CD4-positive, alpha-beta T cell treated with Interleukin-2 at 100 ng/mL for 4 hours (primary cell): Measurements from ENCODE around the gene VAPA.

Source experiments
- DNase-seq: peaks from one replicate; pipeline ENCODE4 v3.0.0-alpha.2; 2020; ENCODE audit warnings: low spot score

The VAPA gene

DNA sequence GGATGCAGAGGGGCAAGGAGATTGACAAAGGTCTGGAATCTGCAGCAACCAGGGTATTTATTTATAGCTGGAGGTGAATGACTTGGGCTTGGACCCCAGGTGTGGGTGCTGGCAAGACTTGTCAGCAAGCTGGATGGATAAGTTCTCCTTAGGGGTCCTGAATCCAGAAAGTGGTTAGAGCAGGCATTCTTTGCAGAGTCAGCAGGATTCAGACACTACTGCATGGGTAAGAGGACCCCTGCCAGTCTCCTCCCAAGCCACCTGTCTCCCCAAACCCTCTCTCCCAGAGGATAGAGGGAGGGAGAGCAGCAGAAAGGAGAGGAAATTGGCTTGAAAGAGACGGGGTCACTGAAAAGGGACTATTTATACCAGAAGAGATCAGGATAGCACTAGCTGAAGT lies 89.5 kb downstream of the VAPA start:
- DNase-seq, result no peak

DNA sequence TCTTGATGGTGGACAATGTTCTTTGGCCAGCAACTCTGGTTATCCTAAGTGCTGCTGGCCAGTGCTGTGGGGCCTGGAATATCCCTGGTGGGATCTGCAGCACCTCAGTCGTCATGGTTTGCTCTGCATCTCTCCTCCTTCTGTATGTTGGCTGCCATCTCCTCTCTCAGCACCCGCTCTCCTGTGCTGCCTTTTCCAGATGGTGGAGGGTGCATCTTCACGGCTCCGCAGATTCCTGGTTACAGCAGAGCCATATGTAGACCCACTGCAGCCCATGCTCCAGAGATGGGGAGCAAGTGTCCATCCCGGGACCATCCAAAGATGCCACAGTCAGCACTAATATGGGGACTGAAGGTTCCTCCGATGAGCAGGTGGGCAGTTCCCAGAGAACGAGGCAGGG lies 90.0 kb downstream of the VAPA start:
- DNase-seq, result no peak

DNA sequence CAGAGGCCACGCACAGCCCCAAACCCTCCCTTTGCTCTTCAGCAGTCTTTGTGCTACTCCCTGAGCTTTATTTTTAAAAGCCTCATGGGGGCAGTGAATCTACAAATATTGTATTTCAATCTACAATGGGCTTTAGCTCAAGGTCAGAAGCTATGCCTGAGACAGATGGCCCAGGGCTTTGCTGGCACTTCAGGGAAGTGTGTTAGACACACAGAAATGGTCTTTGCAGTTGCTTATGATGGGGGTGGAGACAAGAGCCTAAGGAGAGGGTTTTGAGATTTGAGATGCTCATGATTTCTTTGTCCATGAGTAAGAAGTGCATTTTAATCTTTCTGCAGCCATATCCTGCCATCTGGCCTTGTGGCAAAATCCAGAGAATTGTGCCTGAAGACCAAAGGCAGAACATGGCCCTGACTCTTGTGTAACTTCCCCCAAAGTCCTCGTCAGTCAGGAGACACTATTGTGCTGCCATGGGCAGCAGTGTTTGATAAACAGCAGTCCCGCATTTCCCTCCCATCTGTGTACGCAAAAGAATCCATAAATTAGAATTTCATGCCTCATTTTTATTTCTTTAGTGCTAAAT lies 92.6 kb downstream of the VAPA start:
- DNase-seq, result no peak

DNA sequence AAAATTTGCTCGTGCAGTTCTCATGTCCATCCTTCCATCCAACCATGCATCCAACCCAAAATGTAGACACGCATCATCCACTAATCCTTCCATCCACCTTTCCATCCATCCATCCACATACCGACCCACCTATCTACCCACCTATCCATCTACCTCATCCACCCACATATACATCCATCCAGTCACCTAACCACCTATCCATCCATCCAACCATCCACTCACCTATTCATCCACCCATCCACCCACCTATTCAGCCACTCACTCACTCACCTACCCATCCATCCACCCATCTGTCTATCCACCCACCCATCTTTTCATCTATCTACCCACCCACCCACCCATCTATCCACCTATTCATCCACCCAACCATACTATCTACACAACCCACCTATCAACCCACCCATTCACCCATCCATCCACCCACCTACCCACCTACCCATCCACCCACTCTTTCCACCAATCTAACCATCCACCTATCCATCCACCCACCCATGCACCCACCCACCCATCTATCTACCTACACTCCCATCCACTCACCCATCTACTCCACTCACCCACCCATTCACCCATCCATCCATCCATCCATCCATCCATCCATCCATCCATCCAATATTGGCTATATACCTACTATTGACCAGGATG lies 94.3 kb downstream of the VAPA start:
- DNase-seq, result no peak
